ENCODE results near the gene ZNF81. TPM values are rescaled to one million over a fixed set of nuclear protein-coding genes. Genes with fewer than 3 reads are reported as not detected.
A peak's percentile ranks its signal among the peaks of the same experiment; 100 is the strongest.
"Not testable (repeated sequence)": the region's sequence is repeated elsewhere in the genome, so short reads cannot be mapped to it uniquely, and the experiment has no call there.

Gene ZNF81
- 5.7 and 15.4 TPM in 2 replicates for total RNA-seq (ENCODE audit: low replicate concordance)
- long read RNA-seq, full-length matches to known transcripts = 4 of 7 reads
- long read RNA-seq, partial matches to known transcripts = 0 of 7 reads
- long read RNA-seq, other reads (novel, unspliced or antisense) = 3 of 7 reads

GRCh38 chrX:47836164-47837072, at the start of gene ZNF81:
Gene ZNF81 (plus strand): TSS chrX:47836902. CDS start chrX:47846268, 9,366 bp downstream.
- TF ChIP-seq CTCF (conservative IDR thresholded peaks at IDR 0.05) = no peak
- Mint-ChIP-seq H3K4me1 (ENCODE audit: unreplicated experiment) (no peaks in the 10 kb centered on the region), H3K36me3 (no peaks in the 10 kb centered on the region), H3K27ac (peak within 1 kb of the TSS; percentile 93), H3K27me3 (no peaks in the 10 kb centered on the region), H3K9me3 (no peaks in the 10 kb centered on the region), H3K4me3 (peak within 1 kb of the TSS; percentile 97)
- peak; percentile 90 for DNase-seq (ENCODE audit: extremely low spot score, unreplicated experiment)

GRCh38 chrX:47796433-47796906, 40.2 kb upstream of the ZNF81 start:
- no peak for TF ChIP-seq CTCF (conservative IDR thresholded peaks at IDR 0.05)
- Mint-ChIP-seq H3K4me3 (no peak overlapping the region), H3K27ac (no peak overlapping the region), H3K4me1 (ENCODE audit: unreplicated experiment) (no peaks in the 10 kb centered on the region), H3K36me3 (no peaks in the 10 kb centered on the region), H3K9me3 (no peaks in the 10 kb centered on the region), H3K27me3 (no peaks in the 10 kb centered on the region)
- no peak for DNase-seq (ENCODE audit: extremely low spot score, unreplicated experiment)

GRCh38 chrX:47797084-47797483, 39.6 kb upstream of the ZNF81 start:
- no peaks in the 10 kb centered on the region for H3K9me3 Mint-ChIP-seq
- no peak overlapping the region for H3K4me3 Mint-ChIP-seq
- H3K27me3 Mint-ChIP-seq = peaks cover 2% of the 10 kb centered on the region
- H3K36me3 Mint-ChIP-seq = no peaks in the 10 kb centered on the region
- H3K27ac Mint-ChIP-seq = no peak overlapping the region
- H3K4me1 Mint-ChIP-seq (ENCODE audit: unreplicated experiment) = no peaks in the 10 kb centered on the region
- no peak for DNase-seq (ENCODE audit: extremely low spot score, unreplicated experiment)
- no peak for TF ChIP-seq CTCF (conservative IDR thresholded peaks at IDR 0.05)

GRCh38 chrX:47798861-47799260, 37.8 kb upstream of the ZNF81 start:
- DNase-seq (ENCODE audit: extremely low spot score, unreplicated experiment) = no peak
- no peak overlapping the region for H3K27ac Mint-ChIP-seq
- H3K4me1 Mint-ChIP-seq (ENCODE audit: unreplicated experiment) = no peaks in the 10 kb centered on the region
- peaks cover 4% of the 10 kb centered on the region for H3K9me3 Mint-ChIP-seq
- H3K4me3 Mint-ChIP-seq = no peak overlapping the region
- no peak for TF ChIP-seq CTCF (conservative IDR thresholded peaks at IDR 0.05)
- peaks cover 9% of the 10 kb centered on the region for H3K27me3 Mint-ChIP-seq
- no peaks in the 10 kb centered on the region for H3K36me3 Mint-ChIP-seq

- Mint-ChIP-seq H3K27me3 (peaks cover 9% of the 10 kb centered on the region), H3K36me3 (no peaks in the 10 kb centered on the region), H3K27ac (no peak overlapping the region), H3K4me3 (no peak overlapping the region), H3K9me3 (peaks cover 4% of the 10 kb centered on the region), H3K4me1 (ENCODE audit: unreplicated experiment) (no peaks in the 10 kb centered on the region)
- DNase-seq (ENCODE audit: extremely low spot score, unreplicated experiment) = no peak
- TF ChIP-seq CTCF (conservative IDR thresholded peaks at IDR 0.05) = no peak
These were observed 34.1 kb upstream of the ZNF81 start for GRCh38 chrX:47802589-47802988.

- not testable (repeated sequence) for H3K27me3 Mint-ChIP-seq; H3K36me3 Mint-ChIP-seq; H3K4me1 Mint-ChIP-seq (ENCODE audit: unreplicated experiment); DNase-seq (ENCODE audit: extremely low spot score, unreplicated experiment); H3K9me3 Mint-ChIP-seq
- H3K27ac Mint-ChIP-seq = peak overlapping the region; percentile 50
- peak overlapping the region; percentile 34 for H3K4me3 Mint-ChIP-seq
These were observed 33.6 kb upstream of the ZNF81 start for GRCh38 chrX:47803103-47803502.
